WTC11 (cell line): ENCODE measurements around the gene EPDR1. TPM values are rescaled to one million over a fixed set of nuclear protein-coding genes. Genes with fewer than 3 reads are reported as not detected.

Experiments
- ATAC-seq: fragments of 200-7000 bp; cut with Tn5 transposase; 2 replicates; pipeline ENCODE4 v1.10.0; 2021; ENCODE audit warnings: mild to moderate bottlenecking, moderate library complexity
- CTCF ChIA-PET: fragments of 300-600 bp; sonication (Branson Sonifier 250); formaldehyde crosslinking; loops from one replicate; lab custom pipeline; 2021; ENCODE audit warnings: antibody characterized with exemption; lab: Charles Lee
- POLR2A ChIA-PET: fragments of 350-600 bp; sonication (Branson Sonifier 250); formaldehyde crosslinking; loops from one replicate; lab custom pipeline; 2021; ENCODE audit warnings: antibody characterized with exemption; lab: Charles Lee
- DNase-seq: peaks from one replicate; pipeline ENCODE4 v3.0.0; 2021; ENCODE audit warnings: low spot score
- H3K27ac Mint-ChIP-seq: 2 replicates; pipeline ENCODE4 v1.8.0; 2021; ENCODE audit warnings: mixed read lengths
- H3K27me3 Mint-ChIP-seq: 2 replicates; pipeline ENCODE4 v1.8.0; 2021; ENCODE audit warnings: low read depth, mild to moderate bottlenecking, moderate library complexity, mixed read lengths
- H3K36me3 Mint-ChIP-seq: 2 replicates; pipeline ENCODE4 v1.8.0; 2021; ENCODE audit warnings: mixed read lengths
- H3K4me1 Mint-ChIP-seq: 2 replicates; pipeline ENCODE4 v1.8.0; 2022; ENCODE audit warnings: mixed read lengths
- H3K4me3 Mint-ChIP-seq: 2 replicates; pipeline ENCODE4 v1.8.0; 2021; ENCODE audit warnings: mild to moderate bottlenecking, moderate library complexity, mixed read lengths
- H3K9me3 Mint-ChIP-seq: 2 replicates; pipeline ENCODE4 v1.8.0; 2021; ENCODE audit warnings: mixed read lengths
- ATF6 ChIP-seq: sonication (generic); formaldehyde crosslinking; IDR thresholded peaks from 2 replicates; pipeline ENCODE4 v1.8.1; 2023; ENCODE audit warnings: mild to moderate bottlenecking, missing genetic modification reagents
- ELF4 ChIP-seq: sonication (generic); formaldehyde crosslinking; IDR thresholded peaks from 2 replicates; pipeline ENCODE4 v1.8.1; 2022; ENCODE audit warnings: low read depth, mild to moderate bottlenecking, moderate library complexity, missing genetic modification reagents
- ERG ChIP-seq: fragments of 250-450 bp; sonication (Bioruptor Pico); IDR thresholded peaks from 2 replicates; pipeline ENCODE4 v1.8.0; 2021; ENCODE audit warnings: mild to moderate bottlenecking
- ETV6 ChIP-seq: sonication (generic); formaldehyde crosslinking; IDR thresholded peaks from 2 replicates; pipeline ENCODE4 v1.8.1; 2022; ENCODE audit warnings: mild to moderate bottlenecking, missing genetic modification reagents
- FOXJ3 ChIP-seq: sonication (generic); formaldehyde crosslinking; IDR thresholded peaks from 2 replicates; pipeline ENCODE4 v1.9.0; 2021; ENCODE audit warnings: missing genetic modification reagents, mild to moderate bottlenecking, borderline replicate concordance
- FOXK1 ChIP-seq: sonication (generic); formaldehyde crosslinking; IDR thresholded peaks from 2 replicates; pipeline ENCODE4 v1.8.0; 2022; ENCODE audit warnings: mild to moderate bottlenecking, moderate library complexity, missing genetic modification reagents
- GTF2I ChIP-seq: fragments of 250-450 bp; sonication (Bioruptor Pico); conservative IDR thresholded peaks from 2 replicates; pipeline ENCODE4 v1.4.0; 2021; ENCODE audit warnings: mild to moderate bottlenecking
- JAZF1 ChIP-seq: fragments of 250-450 bp; sonication (Bioruptor Pico); IDR thresholded peaks from 2 replicates; pipeline ENCODE4 v1.9.0; 2021; ENCODE audit warnings: moderate library complexity, mild to moderate bottlenecking, inconsistent platforms
- MAX ChIP-seq: sonication (generic); formaldehyde crosslinking; IDR thresholded peaks from 2 replicates; pipeline ENCODE4 v1.8.0; 2022; ENCODE audit warnings: mild to moderate bottlenecking, missing genetic modification reagents
- ZNF671 ChIP-seq: fragments of 250-450 bp; sonication (Bioruptor Pico); IDR thresholded peaks from 2 replicates; pipeline ENCODE4 v1.8.0; 2021; ENCODE audit warnings: mild to moderate bottlenecking
- total RNA-seq: library from RNA; stranded (reverse); gene quantifications from 3 replicates; pipeline ENCODE4 v1.2.3, GENCODE V29; 2021

Gene EPDR1
- total RNA-seq, 1 experiment from 2014 or later: 7.4 TPM

- TF ChIP-seq ETV6 (CRISPR knock-in tag): no peak
- TF ChIP-seq GTF2I: no peak
- TF ChIP-seq MAX (CRISPR knock-in tag): no peak
- TF ChIP-seq, all 79 proteins: peak for 2
Measured at GRCh38 chr7:37986908-37987330, 66.5 kb downstream of the EPDR1 start (continued).

- Mint-ChIP-seq H3K4me1 (peaks cover 18% of the 10 kb centered on the region), H3K36me3 (no peaks in the 10 kb centered on the region), H3K27ac (no peak overlapping the region), H3K27me3 (peaks cover 53% of the 10 kb centered on the region), H3K4me3 (no peak overlapping the region), H3K9me3 (no peaks in the 10 kb centered on the region)
- ChIA-PET POLR2A (no interaction called here), CTCF (interaction anchor here (1.1 kb wide), 1 partner anchor 228 kb away, joined by 4 read pairs; no protein-coding TSS in a partner anchor)
- TF ChIP-seq FOXK1 (CRISPR knock-in tag) (no peak), ZNF671 (CRISPR knock-in tag) (no peak), MAX (CRISPR knock-in tag) (no peak)
- no peak for ATAC-seq
- no peak for DNase-seq
Measured at GRCh38 chr7:37987732-37988131, 67.3 kb downstream of the EPDR1 start.

GRCh38 chr7:37988721-37989650 lies 68.5 kb downstream of the EPDR1 start:
- Mint-ChIP-seq H3K27ac (no peak overlapping the region), H3K36me3 (peaks cover 3% of the 10 kb centered on the region; the same call in 1 of the 2 replicates), H3K27me3 (peaks cover 44% of the 10 kb centered on the region), H3K4me1 (peaks cover 18% of the 10 kb centered on the region), H3K4me3 (no peak overlapping the region), H3K9me3 (peaks cover 5% of the 10 kb centered on the region)
- ATAC-seq (no peak), DNase-seq (no peak)
- POLR2A ChIA-PET: no interaction called here
- CTCF ChIA-PET: interaction anchor here (1.1 kb wide), 1 partner anchor 72 kb away, joined by 3 read pairs; the partner anchor contains the start of gene SFRP4
- TF ChIP-seq ERG (CRISPR knock-in tag) (no peak), FOXJ3 (CRISPR knock-in tag) (no peak)

- ATAC-seq: no peak
- POLR2A ChIA-PET: no interaction called here
- CTCF ChIA-PET: no interaction called here
Measured at GRCh38 chr7:37990337-37990736, 69.9 kb downstream of the EPDR1 start.

GRCh38 chr7:37993060-37993501 lies 72.6 kb downstream of the EPDR1 start:
- ATAC-seq: no peak
- no peak for TF ChIP-seq ATF6 (CRISPR knock-in tag)
- no peak for TF ChIP-seq ELF4 (CRISPR knock-in tag)
- ChIA-PET POLR2A (no interaction called here), CTCF (no interaction called here)
- Mint-ChIP-seq H3K4me1 (peaks cover 4% of the 10 kb centered on the region), H3K36me3 (peaks cover 3% of the 10 kb centered on the region; the same call in 1 of the 2 replicates), H3K9me3 (peaks cover 25% of the 10 kb centered on the region), H3K27me3 (peaks cover 18% of the 10 kb centered on the region), H3K27ac (no peak overlapping the region), H3K4me3 (no peak overlapping the region)
- no peak for DNase-seq

More at GRCh38 chr7:37990337-37990736, 69.9 kb downstream of the EPDR1 start:
- H3K27me3 Mint-ChIP-seq: peaks cover 39% of the 10 kb centered on the region
- H3K36me3 Mint-ChIP-seq: peaks cover 3% of the 10 kb centered on the region; the same call in 1 of the 2 replicates
- no peak for DNase-seq
- H3K4me1 Mint-ChIP-seq: peaks cover 18% of the 10 kb centered on the region
- TF ChIP-seq JAZF1: no peak
- no peak overlapping the region for H3K4me3 Mint-ChIP-seq
- H3K9me3 Mint-ChIP-seq: peaks cover 8% of the 10 kb centered on the region
- no peak overlapping the region for H3K27ac Mint-ChIP-seq
